ENCODE data around the gene ARHGAP24. TPM values are rescaled to one million over a fixed set of nuclear protein-coding genes. Genes with fewer than 3 reads are reported as not detected.

The ARHGAP24 gene
- total and polyA plus RNA-seq, 2 of the 13 experiments (the other 11 are each of a cell fraction or from before 2014, with no cell fraction given): 0.07 to 0.55 TPM

DNA sequence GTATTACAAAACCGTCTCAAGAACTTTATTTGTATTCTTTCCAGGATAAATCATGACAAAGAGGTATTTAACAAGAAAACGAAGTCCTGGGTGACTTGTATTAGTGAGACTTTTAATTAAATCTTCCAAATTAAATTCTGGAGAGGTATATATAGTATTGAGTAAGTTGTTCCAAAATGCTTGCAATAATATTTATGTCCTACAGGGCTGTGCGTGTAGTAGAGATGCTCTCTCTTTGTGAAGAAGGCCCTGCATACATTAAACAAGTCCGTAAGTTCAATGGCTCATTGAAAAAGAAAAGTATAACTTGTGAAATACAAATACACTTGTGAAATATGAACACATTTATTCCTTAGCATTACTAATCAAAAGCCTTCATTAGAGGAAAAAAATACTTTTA, 211.4 kb downstream of the ARHGAP24 start:
- ChIA-PET POLR2A (no interaction called here), CTCF (ENCODE audit: low intra/inter-chr PET ratio, low total read pairs) (no interaction called here)
- Histone ChIP-seq H3K36me3 (replicated peaks in 1 of 2; ENCODE audit: control insufficient read depth in 1 of 2, insufficient read depth in 2 of 2, low read length in 2 of 2) (no peaks in the 10 kb centered on the region), H3K79me2 (ENCODE audit: insufficient read depth, low read length) (no peaks in the 10 kb centered on the region), H3K27me3 (ENCODE audit: control insufficient read depth in 1 of 2, insufficient read depth in 2 of 2, low read length in 2 of 2) (no peaks in the 10 kb centered on the region), H3K4me1 (ENCODE audit: insufficient read depth, low read length) (no peaks in the 10 kb centered on the region), H3K9ac (ENCODE audit: insufficient read depth, low read depth, low read length) (no peak overlapping the region), H3K27ac (ENCODE audit: extremely low read length, insufficient read depth, low read length) (no peak overlapping the region), H3K9me3 (ENCODE audit: low read length) (no peaks in the 10 kb centered on the region), H3K4me3 (replicated peaks in 1 of 3; ENCODE audit: insufficient read depth in 1 of 3, low read depth in 2 of 3, low read length in 3 of 3) (no peak overlapping the region), H4K20me1 (ENCODE audit: insufficient read depth, low read length) (no peaks in the 10 kb centered on the region), H2AFZ (ENCODE audit: low read length) (no peak overlapping the region), H3K4me2 (ENCODE audit: low read depth, low read length) (no peak overlapping the region)
- in situ Hi-C loops (cut with HindIII; ENCODE audit: extremely low pct_ligation_motif_present, low pct_unique_long_range_greater_than_20kb): no loop called here
- TF ChIP-seq, protein P1, sequence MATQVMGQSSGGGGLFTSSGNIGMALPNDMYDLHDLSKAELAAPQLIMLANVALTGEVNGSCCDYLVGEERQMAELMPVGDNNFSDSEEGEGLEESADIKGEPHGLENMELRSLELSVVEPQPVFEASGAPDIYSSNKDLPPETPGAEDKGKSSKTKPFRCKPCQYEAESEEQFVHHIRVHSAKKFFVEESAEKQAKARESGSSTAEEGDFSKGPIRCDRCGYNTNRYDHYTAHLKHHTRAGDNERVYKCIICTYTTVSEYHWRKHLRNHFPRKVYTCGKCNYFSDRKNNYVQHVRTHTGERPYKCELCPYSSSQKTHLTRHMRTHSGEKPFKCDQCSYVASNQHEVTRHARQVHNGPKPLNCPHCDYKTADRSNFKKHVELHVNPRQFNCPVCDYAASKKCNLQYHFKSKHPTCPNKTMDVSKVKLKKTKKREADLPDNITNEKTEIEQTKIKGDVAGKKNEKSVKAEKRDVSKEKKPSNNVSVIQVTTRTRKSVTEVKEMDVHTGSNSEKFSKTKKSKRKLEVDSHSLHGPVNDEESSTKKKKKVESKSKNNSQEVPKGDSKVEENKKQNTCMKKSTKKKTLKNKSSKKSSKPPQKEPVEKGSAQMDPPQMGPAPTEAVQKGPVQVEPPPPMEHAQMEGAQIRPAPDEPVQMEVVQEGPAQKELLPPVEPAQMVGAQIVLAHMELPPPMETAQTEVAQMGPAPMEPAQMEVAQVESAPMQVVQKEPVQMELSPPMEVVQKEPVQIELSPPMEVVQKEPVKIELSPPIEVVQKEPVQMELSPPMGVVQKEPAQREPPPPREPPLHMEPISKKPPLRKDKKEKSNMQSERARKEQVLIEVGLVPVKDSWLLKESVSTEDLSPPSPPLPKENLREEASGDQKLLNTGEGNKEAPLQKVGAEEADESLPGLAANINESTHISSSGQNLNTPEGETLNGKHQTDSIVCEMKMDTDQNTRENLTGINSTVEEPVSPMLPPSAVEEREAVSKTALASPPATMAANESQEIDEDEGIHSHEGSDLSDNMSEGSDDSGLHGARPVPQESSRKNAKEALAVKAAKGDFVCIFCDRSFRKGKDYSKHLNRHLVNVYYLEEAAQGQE (IDR thresholded peaks at IDR 0.05; ENCODE audit: borderline replicate concordance in 1 of 2, low read depth in 1 of 2, low read length in 2 of 2): no peak
- TF ChIP-seq DR1 (CRISPR knock-in tag; IDR thresholded peaks at IDR 0.05) (no peak), SNRNP70 (IDR thresholded peaks at IDR 0.05; ENCODE audit: low read depth, low read length) (no peak), ZNF629 (CRISPR knock-in tag; conservative IDR thresholded peaks at IDR 0.05) (no peak), HNF4A (CRISPR knock-in tag; IDR thresholded peaks at IDR 0.05) (no peak), TARDBP (CRISPR knock-in tag; IDR thresholded peaks at IDR 0.05) (no peak), ZNF720 (CRISPR knock-in tag; IDR thresholded peaks at IDR 0.05) (no peak), ETV5 (CRISPR knock-in tag; IDR thresholded peaks at IDR 0.05; ENCODE audit: borderline replicate concordance) (no peak), ZNF772 (CRISPR knock-in tag; IDR thresholded peaks at IDR 0.05) (no peak), ZNF160 (CRISPR knock-in tag; IDR thresholded peaks at IDR 0.05) (no peak), JUND (CRISPR knock-in tag; IDR thresholded peaks at IDR 0.05) (no peak)
- FAIRE-seq: no peak
- no TSS peak for BruUV-seq (replicated peaks)
- WGBS (ENCODE audit: low lambda C conversion rate): 20% methylated on average over 4 of the region's 4 CpGs
- intact Hi-C loops (cut with micrococcal nuclease; ENCODE audit: unreplicated experiment): no loop called here
- no peak for DNase-seq (ENCODE audit: low spot score)
- no peak for ATAC-seq

All from HepG2 (cell line).